GM06990 (cell line): ENCODE measurements around the gene MCOLN1.

Experiments used
- DNase-seq: peaks from one replicate; pipeline ENCODE4 v3.0.0-alpha.2; 2011; ENCODE audit not compliant: insufficient read length; ENCODE audit errors: extremely low read depth
- H3K27me3 ChIP-seq: replicated peaks from 2 replicates; pipeline ENCODE4 v1.6.0; 2011; ENCODE audit warnings: low read length; ENCODE audit not compliant: control insufficient read depth, insufficient read depth
- H3K36me3 ChIP-seq: 2 replicates; pipeline ENCODE4 v1.5.1; 2011; ENCODE audit warnings: low read length; ENCODE audit not compliant: control insufficient read depth, insufficient read depth
- H3K4me3 ChIP-seq: replicated peaks from 2 replicates; pipeline ENCODE4 v1.5.1; 2011; ENCODE audit warnings: low read depth, mild to moderate bottlenecking, control low read depth, low read length
- CTCF ChIP-seq: IDR thresholded peaks from 2 replicates; pipeline ENCODE4 v1.5.1; 2011; ENCODE audit warnings: low read length, control low read depth, mild to moderate bottlenecking, inconsistent platforms; ENCODE audit not compliant: insufficient read depth, poor library complexity, severe bottlenecking

MCOLN1 gene

GRCh38 chr19:7492558-7492957 is 29.9 kb upstream of the MCOLN1 start:
- no peak for DNase-seq
- Histone ChIP-seq H3K4me3 (no peak overlapping the region), H3K36me3 (no peaks in the 10 kb centered on the region), H3K27me3 (no peaks in the 10 kb centered on the region)
- no peak for TF ChIP-seq CTCF

- Histone ChIP-seq H3K4me3 (no peak overlapping the region), H3K27me3 (no peaks in the 10 kb centered on the region), H3K36me3 (no peaks in the 10 kb centered on the region)
- TF ChIP-seq CTCF = no peak
- DNase-seq = no peak
Observed at GRCh38 chr19:7494416-7495098, 27.9 kb upstream of the MCOLN1 start.

- peak; percentile 47 for TF ChIP-seq CTCF
- Histone ChIP-seq H3K4me3 (no peak overlapping the region), H3K27me3 (no peaks in the 10 kb centered on the region), H3K36me3 (no peaks in the 10 kb centered on the region)
- no peak for DNase-seq
Observed at GRCh38 chr19:7497292-7497691, 25.1 kb upstream of the MCOLN1 start.

GRCh38 chr19:7500811-7501450 is 21.5 kb upstream of the MCOLN1 start:
- DNase-seq = no peak
- no peaks in the 10 kb centered on the region for H3K36me3 ChIP-seq
- H3K27me3 ChIP-seq = no peaks in the 10 kb centered on the region
- H3K4me3 ChIP-seq = peak overlapping the region; percentile 40
- no peak for TF ChIP-seq CTCF

- no peak for DNase-seq
- TF ChIP-seq CTCF = no peak
- Histone ChIP-seq H3K4me3 (no peak overlapping the region), H3K27me3 (no peaks in the 10 kb centered on the region), H3K36me3 (no peaks in the 10 kb centered on the region)
Observed at GRCh38 chr19:7502552-7502951, 19.9 kb upstream of the MCOLN1 start.
